Peyer's patch (tissue), 4 donors: ENCODE data around the gene CRB2. TPM values are rescaled to one million over a fixed set of nuclear protein-coding genes. Genes with fewer than 3 reads are reported as not detected.

Source experiments
- DNase-seq, 3 donors: peaks; one replicate each; pipeline ENCODE4 v3.0.0-alpha.2; 2017 to 2019
- H3K27ac ChIP-seq, 4 donors: fragments of 200-600 bp; sonication (generic); one replicate each; pipeline ENCODE4 v1.5.1; 2016 to 2019
- H3K27me3 ChIP-seq, 2 donors: fragments of 200-600 bp; sonication (generic); one replicate each; pipeline ENCODE4 v1.5.1; 2019
- H3K36me3 ChIP-seq, 3 donors: fragments of 200-600 bp; sonication (generic); one replicate each; pipeline ENCODE4 v1.5.1; 2016 to 2019
- H3K4me1 ChIP-seq, 4 donors: fragments of 200-600 bp; sonication (generic); one replicate each; pipeline ENCODE4 v1.5.1; 2016 to 2019
- H3K4me3 ChIP-seq, 4 donors: fragments of 200-600 bp; sonication (generic); 1 replicate in 3 of 4; 2 replicates in 1 of 4; pipeline ENCODE4 v1.5.1; 2016 to 2019; ENCODE audit warnings: mild to moderate bottlenecking in 1 of 4
- H3K9me3 ChIP-seq, 4 donors: fragments of 200-600 bp; sonication (generic); one replicate each; pipeline ENCODE4 v1.5.1; 2016 to 2019; ENCODE audit warnings: mild to moderate bottlenecking in 1 of 4
- POLR2A ChIP-seq, 2 donors: fragments of 450-650 bp; IDR thresholded peaks; one replicate each; pipeline ENCODE4 v1.5.1; 2017; ENCODE audit warnings: antibody characterized with exemption in 2 of 2, mild to moderate bottlenecking in 2 of 2, moderate library complexity in 2 of 2
- total RNA-seq, 4 donors: library from RNA; depleted of rRNA; stranded (reverse); fragments of >200 nt; gene quantifications; one replicate each; pipeline ENCODE4 v1.1.0, GENCODE V29; 2016
- TF ChIP-seq, protein P1 (sequence below), 6 experiments: fragments of 450-650 bp in 4 of 6; fragments of 200-600 bp in 2 of 6; sonication (generic) in 1 of 6; IDR thresholded peaks; one replicate each; pipeline ENCODE4 v1.5.1; 2017 to 2019; ENCODE audit warnings: antibody characterized with exemption in 6 of 6, mild to moderate bottlenecking in 3 of 6, moderate library complexity in 1 of 6

The CRB2 gene
- total RNA-seq, 4 donors from 2014 or later: 0.27 to 0.85 (median 0.83) TPM; not detected in 1

DNA sequence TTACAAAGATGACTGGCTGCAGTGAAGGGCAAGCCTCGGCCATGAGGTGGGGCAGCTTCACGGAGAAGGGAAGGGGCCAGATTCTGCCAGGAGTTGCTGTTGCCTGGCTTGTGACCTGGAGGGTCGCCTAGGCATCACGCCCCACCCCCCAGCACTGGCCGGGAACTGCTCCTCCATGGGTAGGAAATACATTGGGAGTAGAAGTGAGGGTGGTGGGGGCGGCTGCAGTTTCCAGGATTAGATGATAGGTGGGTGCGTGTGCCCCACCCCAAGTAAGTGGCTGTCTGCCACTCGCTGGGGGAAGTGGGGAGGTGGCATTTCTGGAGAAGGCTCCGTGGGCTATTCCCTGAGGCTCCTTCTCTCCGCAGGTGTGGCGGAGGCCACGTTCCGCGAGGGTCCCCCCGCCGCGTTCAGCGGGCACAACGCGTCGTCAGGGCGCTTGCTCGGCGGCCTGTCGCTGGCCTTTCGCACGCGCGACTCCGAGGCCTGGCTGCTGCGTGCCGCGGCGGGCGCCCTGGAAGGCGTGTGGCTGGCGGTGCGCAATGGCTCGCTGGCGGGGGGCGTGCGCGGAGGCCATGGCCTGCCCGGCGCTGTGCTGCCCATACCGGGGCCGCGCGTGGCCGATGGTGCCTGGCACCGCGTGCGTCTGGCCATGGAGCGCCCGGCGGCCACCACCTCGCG, 16.9 kb downstream of the CRB2 start:
- H3K4me3 ChIP-seq: no peak overlapping the region
- peaks cover 0 to 30% (median 5%) of the 10 kb centered on the region in 4 donors for H3K4me1 ChIP-seq
- H3K27ac ChIP-seq: no peak overlapping the region
- DNase-seq: no peak
- H3K27me3 ChIP-seq: peaks cover 0 to 8% of the 10 kb centered on the region in 2 donors
- no peaks in the 10 kb centered on the region for H3K9me3 ChIP-seq
- TF ChIP-seq POLR2A (IDR thresholded peaks at IDR 0.05): no peak
- TF ChIP-seq, protein P1, sequence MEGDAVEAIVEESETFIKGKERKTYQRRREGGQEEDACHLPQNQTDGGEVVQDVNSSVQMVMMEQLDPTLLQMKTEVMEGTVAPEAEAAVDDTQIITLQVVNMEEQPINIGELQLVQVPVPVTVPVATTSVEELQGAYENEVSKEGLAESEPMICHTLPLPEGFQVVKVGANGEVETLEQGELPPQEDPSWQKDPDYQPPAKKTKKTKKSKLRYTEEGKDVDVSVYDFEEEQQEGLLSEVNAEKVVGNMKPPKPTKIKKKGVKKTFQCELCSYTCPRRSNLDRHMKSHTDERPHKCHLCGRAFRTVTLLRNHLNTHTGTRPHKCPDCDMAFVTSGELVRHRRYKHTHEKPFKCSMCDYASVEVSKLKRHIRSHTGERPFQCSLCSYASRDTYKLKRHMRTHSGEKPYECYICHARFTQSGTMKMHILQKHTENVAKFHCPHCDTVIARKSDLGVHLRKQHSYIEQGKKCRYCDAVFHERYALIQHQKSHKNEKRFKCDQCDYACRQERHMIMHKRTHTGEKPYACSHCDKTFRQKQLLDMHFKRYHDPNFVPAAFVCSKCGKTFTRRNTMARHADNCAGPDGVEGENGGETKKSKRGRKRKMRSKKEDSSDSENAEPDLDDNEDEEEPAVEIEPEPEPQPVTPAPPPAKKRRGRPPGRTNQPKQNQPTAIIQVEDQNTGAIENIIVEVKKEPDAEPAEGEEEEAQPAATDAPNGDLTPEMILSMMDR (IDR thresholded peaks at IDR 0.05): no peak
- no peaks in the 10 kb centered on the region for H3K36me3 ChIP-seq

DNA sequence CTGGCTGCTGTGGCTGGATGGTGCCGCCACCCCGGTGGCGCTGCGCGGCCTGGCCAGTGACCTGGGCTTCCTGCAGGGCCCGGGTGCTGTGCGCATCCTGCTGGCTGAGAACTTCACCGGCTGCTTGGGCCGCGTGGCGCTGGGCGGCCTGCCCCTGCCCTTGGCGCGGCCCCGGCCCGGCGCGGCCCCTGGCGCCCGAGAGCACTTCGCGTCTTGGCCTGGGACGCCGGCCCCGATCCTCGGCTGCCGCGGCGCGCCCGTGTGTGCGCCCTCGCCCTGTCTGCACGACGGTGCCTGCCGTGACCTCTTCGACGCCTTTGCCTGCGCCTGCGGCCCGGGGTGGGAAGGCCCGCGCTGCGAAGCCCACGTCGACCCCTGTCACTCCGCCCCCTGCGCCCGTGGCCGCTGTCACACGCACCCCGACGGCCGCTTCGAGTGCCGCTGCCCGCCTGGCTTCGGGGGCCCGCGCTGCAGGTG, 17.5 kb downstream of the CRB2 start:
- TF ChIP-seq, protein P1 (IDR thresholded peaks at IDR 0.05): no peak
- no peak for TF ChIP-seq POLR2A (IDR thresholded peaks at IDR 0.05)
- Histone ChIP-seq H3K36me3 (no peaks in the 10 kb centered on the region), H3K4me3 (no peak overlapping the region), H3K4me1 (peaks cover 0 to 35% (median 5%) of the 10 kb centered on the region in 4 donors), H3K27ac (no peak overlapping the region), H3K27me3 (peaks cover 0 to 8% of the 10 kb centered on the region in 2 donors), H3K9me3 (no peaks in the 10 kb centered on the region)
- DNase-seq: no peak

- TF ChIP-seq POLR2A (IDR thresholded peaks at IDR 0.05): no peak
- TF ChIP-seq, protein P1 (IDR thresholded peaks at IDR 0.05): no peak
- Histone ChIP-seq H3K9me3 (no peaks in the 10 kb centered on the region), H3K36me3 (no peaks in the 10 kb centered on the region), H3K27me3 (peaks cover 0 to 8% of the 10 kb centered on the region in 2 donors), H3K27ac (no peak overlapping the region), H3K4me3 (no peak overlapping the region), H3K4me1 (peaks cover 0 to 35% (median 5%) of the 10 kb centered on the region in 4 donors)
- DNase-seq: no peak
These were observed 17.9 kb downstream of the CRB2 start for GRCh38 chr9:123373946-123374345.

- peaks cover 0 to 8% of the 10 kb centered on the region in 2 donors for H3K27me3 ChIP-seq
- H3K4me3 ChIP-seq: no peak overlapping the region
- H3K36me3 ChIP-seq: no peaks in the 10 kb centered on the region
- H3K9me3 ChIP-seq: no peaks in the 10 kb centered on the region
- peak overlapping the region in 3 of 4 donors; percentile 5 to 62 (median 50) for H3K27ac ChIP-seq
- DNase-seq: peak in 2 of 3 donors; percentile 65 to 77
- TF ChIP-seq POLR2A (IDR thresholded peaks at IDR 0.05): no peak
- TF ChIP-seq, protein P1 (IDR thresholded peaks at IDR 0.05): no peak
- H3K4me1 ChIP-seq: peaks cover 0 to 35% (median 5%) of the 10 kb centered on the region in 4 donors
These were observed 19.6 kb downstream of the CRB2 start for GRCh38 chr9:123375469-123376132.

DNA sequence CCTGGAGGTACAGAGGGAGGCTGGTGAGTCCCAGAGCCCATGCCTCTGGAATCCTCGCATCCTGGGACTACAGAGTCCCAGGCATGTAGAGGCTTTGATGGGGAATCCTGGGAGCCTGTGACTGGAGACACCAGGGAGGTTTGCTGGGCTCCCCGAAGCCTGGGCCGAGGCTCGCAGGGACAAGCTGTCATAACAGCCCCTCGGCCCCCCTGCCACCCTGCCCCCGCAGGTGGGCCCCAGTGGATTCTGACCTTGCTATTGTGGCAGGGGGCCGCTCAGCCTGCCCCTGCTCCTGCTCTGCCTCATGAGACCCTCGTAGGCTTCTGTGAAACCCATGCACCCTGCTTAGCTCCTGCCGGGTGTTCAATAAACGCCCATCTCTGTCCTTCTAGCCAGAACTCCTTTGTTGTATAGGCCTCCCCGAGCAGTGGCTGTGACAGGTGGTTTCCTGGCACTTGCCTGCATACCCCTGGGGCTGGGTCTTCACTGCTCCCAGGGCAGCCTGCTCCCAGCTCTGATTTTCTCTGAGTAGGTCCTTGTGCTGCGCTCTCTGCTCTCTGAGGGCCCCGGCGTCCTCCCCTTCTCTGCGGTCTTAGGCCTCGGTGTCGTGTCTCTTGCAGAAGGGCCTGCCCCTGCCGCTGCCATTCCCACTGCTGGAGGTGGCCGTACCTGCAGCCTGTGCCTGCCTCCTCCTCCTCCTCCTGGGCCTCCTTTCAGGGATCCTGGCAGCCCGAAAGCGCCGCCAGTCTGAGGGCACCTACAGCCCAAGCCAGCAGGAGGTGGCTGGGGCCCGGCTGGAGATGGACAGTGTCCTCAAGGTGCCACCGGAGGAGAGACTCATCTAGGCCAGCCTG, 20.4 kb downstream of the CRB2 start:
- Histone ChIP-seq H3K36me3 (peaks cover 0 to 5% (median 0%) of the 10 kb centered on the region in 3 donors), H3K27me3 (peaks cover 0 to 8% of the 10 kb centered on the region in 2 donors), H3K27ac (peak overlapping the region in 3 of 4 donors; percentile 5 to 62 (median 50)), H3K4me1 (peaks cover 0 to 35% (median 5%) of the 10 kb centered on the region in 4 donors), H3K9me3 (no peaks in the 10 kb centered on the region), H3K4me3 (no peak overlapping the region)
- no peak for DNase-seq
- TF ChIP-seq, protein P1 (IDR thresholded peaks at IDR 0.05): no peak
- no peak for TF ChIP-seq POLR2A (IDR thresholded peaks at IDR 0.05)
